Lung (tissue), 12 donors: ENCODE results near the gene INO80C. TPM values are rescaled to one million over a fixed set of nuclear protein-coding genes. Genes with fewer than 3 reads are reported as not detected.

Experiments
- ATAC-seq: fragments of 200-7000 bp; cut with Tn5 transposase; one replicate; pipeline ENCODE4 v1.9.1; 2020; ENCODE audit warnings: moderate number of reproducible peaks; ENCODE audit not compliant: insufficient read depth, low FRiP score
- DNase-seq, 3 donors: peaks; one replicate each; pipeline ENCODE4 v3.0.0-alpha.2; 2013 to 2017
- H3K27ac ChIP-seq, 2 donors: one replicate each; pipeline ENCODE4 v1.5.1; 2013; ENCODE audit warnings: mild to moderate bottlenecking in 2 of 2, moderate library complexity in 2 of 2, control low read depth in 1 of 2, inconsistent platforms in 1 of 2, low read depth in 1 of 2, low read length in 1 of 2
- H3K27me3 ChIP-seq, 3 donors: one replicate each; pipeline ENCODE4 v1.5.1; 2013; ENCODE audit warnings: low read length in 2 of 3; ENCODE audit not compliant: control insufficient read depth in 3 of 3, insufficient read depth in 3 of 3
- H3K36me3 ChIP-seq, 4 donors: one replicate each; pipeline ENCODE4 v1.5.1; 2013; ENCODE audit warnings: low read length in 4 of 4, mild to moderate bottlenecking in 1 of 4, moderate library complexity in 1 of 4; ENCODE audit not compliant: control insufficient read depth in 4 of 4, insufficient read depth in 4 of 4
- H3K4me1 ChIP-seq, 5 donors: one replicate each; pipeline ENCODE4 v1.5.1; 2013; ENCODE audit warnings: low read length in 5 of 5, mild to moderate bottlenecking in 2 of 5, moderate library complexity in 1 of 5; ENCODE audit not compliant: control insufficient read depth in 5 of 5, insufficient read depth in 5 of 5
- H3K4me3 ChIP-seq: one replicate; pipeline ENCODE4 v1.5.1; 2013; ENCODE audit warnings: mild to moderate bottlenecking, control low read depth, moderate library complexity
- H3K9ac ChIP-seq, 2 donors: one replicate each; pipeline ENCODE4 v1.5.1; 2013; ENCODE audit warnings: low read length in 2 of 2, control low read depth in 1 of 2; ENCODE audit not compliant: insufficient read depth in 1 of 2
- H3K9me3 ChIP-seq, 4 donors: one replicate each; pipeline ENCODE4 v1.5.1; 2013; ENCODE audit warnings: low read length in 3 of 4, mild to moderate bottlenecking in 1 of 4, moderate library complexity in 1 of 4; ENCODE audit not compliant: control insufficient read depth in 4 of 4, insufficient read depth in 3 of 4
- WGBS, 2 donors: extraction: QIAGEN DNeasy Blood & Tissue Kit; methylation state at CpG; one replicate each; pipeline ENCODE4 v1.1.7; 2013; 5-methylcytosine and 5-hydroxymethylcytosine counted together
- polyA plus RNA-seq, 2 donors: library from polyadenylated mRNA; stranded (reverse); fragments of 200-250 nt; gene quantifications; one replicate each; pipeline ENCODE4 v1.2.1, GENCODE V29; 2013
- total RNA-seq, 2 donors: library from RNA; depleted of rRNA in 1 of 2; stranded (reverse); fragments of >200 nt in 1 of 2; gene quantifications; one replicate each; pipeline ENCODE4 v1.2.1, GENCODE V29; 2014 to 2021
- TF ChIP-seq, protein P1 (sequence below): IDR thresholded peaks from 2 replicates; pipeline ENCODE4 v1.5.1; 2012; ENCODE audit warnings: mild to moderate bottlenecking; ENCODE audit errors: control extremely low read depth, extremely low read depth
- donor health status: control.
- donor health status: control.
- donor health status: Bipolar disorder and iron deficiency.
- donor health status: healthy.
- donor health status: DM: yes; HTN: yes; CAD: no.

Gene INO80C
- total and polyA plus RNA-seq, 4 donors, result 26.7 to 35.6 (median 31.5) TPM

DNA sequence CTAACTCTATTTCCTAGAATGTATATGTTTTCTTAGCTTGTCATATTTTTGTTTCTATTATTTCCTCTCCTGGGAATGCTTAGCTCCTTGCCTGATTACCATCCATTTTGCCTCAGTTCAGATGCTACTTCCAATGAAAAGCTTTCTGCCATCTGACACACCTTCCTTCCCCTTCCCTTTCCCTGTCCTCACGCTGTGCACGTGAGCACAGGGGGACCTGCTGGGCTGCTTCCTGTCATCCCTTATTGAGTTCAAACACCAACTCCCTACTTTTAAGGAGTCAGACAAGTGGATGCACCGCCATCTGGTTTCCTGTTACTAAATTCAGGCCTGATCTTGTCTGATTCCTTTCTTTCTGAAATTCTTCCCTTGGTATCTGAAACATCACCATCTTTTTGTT, 2.4 kb upstream of the INO80C start:
- 29 to 52% methylated on average over 3 of the region's 3 CpGs for WGBS, 2 donors
- no peak overlapping the region for H3K27ac ChIP-seq
- TF ChIP-seq, protein P1, sequence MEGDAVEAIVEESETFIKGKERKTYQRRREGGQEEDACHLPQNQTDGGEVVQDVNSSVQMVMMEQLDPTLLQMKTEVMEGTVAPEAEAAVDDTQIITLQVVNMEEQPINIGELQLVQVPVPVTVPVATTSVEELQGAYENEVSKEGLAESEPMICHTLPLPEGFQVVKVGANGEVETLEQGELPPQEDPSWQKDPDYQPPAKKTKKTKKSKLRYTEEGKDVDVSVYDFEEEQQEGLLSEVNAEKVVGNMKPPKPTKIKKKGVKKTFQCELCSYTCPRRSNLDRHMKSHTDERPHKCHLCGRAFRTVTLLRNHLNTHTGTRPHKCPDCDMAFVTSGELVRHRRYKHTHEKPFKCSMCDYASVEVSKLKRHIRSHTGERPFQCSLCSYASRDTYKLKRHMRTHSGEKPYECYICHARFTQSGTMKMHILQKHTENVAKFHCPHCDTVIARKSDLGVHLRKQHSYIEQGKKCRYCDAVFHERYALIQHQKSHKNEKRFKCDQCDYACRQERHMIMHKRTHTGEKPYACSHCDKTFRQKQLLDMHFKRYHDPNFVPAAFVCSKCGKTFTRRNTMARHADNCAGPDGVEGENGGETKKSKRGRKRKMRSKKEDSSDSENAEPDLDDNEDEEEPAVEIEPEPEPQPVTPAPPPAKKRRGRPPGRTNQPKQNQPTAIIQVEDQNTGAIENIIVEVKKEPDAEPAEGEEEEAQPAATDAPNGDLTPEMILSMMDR, result no peak
- H3K27me3 ChIP-seq, result no peaks in the 10 kb centered on the region
- peaks cover 0 to 16% (median 10%) of the 10 kb centered on the region in 5 donors for H3K4me1 ChIP-seq
- DNase-seq (no peak), ATAC-seq (no peak)
- H3K9ac ChIP-seq, result no peak overlapping the region
- H3K9me3 ChIP-seq, result no peaks in the 10 kb centered on the region
- H3K36me3 ChIP-seq, result no peaks in the 10 kb centered on the region
- no peak overlapping the region for H3K4me3 ChIP-seq

- ATAC-seq, result no peak
- peak overlapping the region; percentile 79 to 99 for H3K27ac ChIP-seq
- TF ChIP-seq, protein P1, result no peak
- no peaks in the 10 kb centered on the region for H3K9me3 ChIP-seq
- 3% methylated on average over 5 of the region's 5 CpGs for WGBS, 2 donors
- H3K9ac ChIP-seq, result peak overlapping the region; percentile 64 to 81
- no peaks in the 10 kb centered on the region for H3K27me3 ChIP-seq
- H3K4me3 ChIP-seq, result peak overlapping the region; percentile 83
- H3K4me1 ChIP-seq, result peaks cover 0 to 16% (median 14%) of the 10 kb centered on the region in 5 donors
- no peaks in the 10 kb centered on the region for H3K36me3 ChIP-seq
- no peak for DNase-seq
Measured at GRCh38 chr18:35497027-35497369, 762 bp downstream of the INO80C start.

DNA sequence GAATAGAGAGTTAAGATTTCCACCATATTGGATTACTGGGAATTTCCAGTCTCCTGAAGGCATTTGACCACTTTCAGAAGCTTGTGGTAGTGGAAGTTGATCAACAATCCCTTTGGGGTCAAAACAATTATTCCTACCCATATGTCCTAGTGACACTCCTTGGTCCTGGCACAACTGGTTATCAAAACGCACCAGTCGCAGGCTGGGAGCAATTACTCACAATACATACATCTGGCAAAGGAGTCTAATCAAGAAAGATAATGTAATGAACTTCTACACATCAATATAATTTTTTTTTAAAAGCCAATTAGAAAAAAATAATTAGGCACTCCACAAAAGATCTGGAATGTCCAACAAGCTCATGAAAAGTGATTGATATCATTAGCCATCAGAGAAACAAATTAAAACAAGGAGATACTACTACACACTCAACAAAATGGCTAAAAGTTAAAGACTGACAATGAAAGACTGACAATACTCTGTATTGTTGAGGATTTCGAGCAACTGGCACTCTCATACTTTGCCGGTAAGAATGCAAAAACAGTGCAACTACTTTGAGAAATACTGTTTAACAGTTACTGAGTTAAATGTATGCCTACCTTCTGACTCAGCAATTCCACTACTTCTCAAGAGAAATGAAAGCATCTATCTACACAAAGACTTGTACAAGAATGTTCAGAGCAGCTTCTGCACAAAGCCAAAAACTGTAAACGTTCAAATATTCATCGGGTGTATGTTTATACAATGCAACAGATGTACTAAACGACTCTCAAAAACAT, 2.0 kb downstream of the INO80C start:
- Histone ChIP-seq H3K36me3 (no peaks in the 10 kb centered on the region), H3K27me3 (no peaks in the 10 kb centered on the region), H3K27ac (no peak overlapping the region), H3K4me3 (no peak overlapping the region), H3K9ac (no peak overlapping the region), H3K9me3 (no peaks in the 10 kb centered on the region), H3K4me1 (peaks cover 0 to 17% (median 14%) of the 10 kb centered on the region in 5 donors)
- TF ChIP-seq, protein P1, result no peak
- no peak for ATAC-seq
- no peak for DNase-seq
- 62 to 70% methylated on average over 7 of the region's 7 CpGs for WGBS, 2 donors
